ENCODE data around the gene PTPRN2.

PTPRN2 gene

GRCh38 chr7:158272091-158272490 is 315.5 kb downstream of the PTPRN2 start:
- no peak for DNase-seq

DNA sequence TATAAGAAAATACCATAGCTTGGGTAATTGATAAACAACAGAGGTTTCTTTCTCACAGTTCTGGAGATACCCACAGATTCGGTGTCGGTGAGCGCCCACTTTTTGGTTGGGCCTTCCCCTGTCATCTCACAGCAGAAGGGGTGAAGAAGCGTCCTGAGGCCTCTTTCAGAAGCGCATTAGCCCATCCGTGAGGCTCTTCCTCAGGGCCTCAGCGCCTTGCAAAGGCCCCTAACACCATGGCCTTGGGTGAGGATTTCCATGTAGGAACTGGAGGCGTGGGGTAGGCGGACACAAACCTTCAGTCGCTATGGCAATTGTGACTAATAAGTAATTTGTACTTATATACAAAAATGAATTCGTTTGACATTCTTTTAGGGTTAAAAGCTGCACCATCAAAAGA is 316.0 kb downstream of the PTPRN2 start:
- no peak for DNase-seq

- no peak for DNase-seq
These were observed 316.7 kb downstream of the PTPRN2 start for GRCh38 chr7:158270856-158271413.

DNA sequence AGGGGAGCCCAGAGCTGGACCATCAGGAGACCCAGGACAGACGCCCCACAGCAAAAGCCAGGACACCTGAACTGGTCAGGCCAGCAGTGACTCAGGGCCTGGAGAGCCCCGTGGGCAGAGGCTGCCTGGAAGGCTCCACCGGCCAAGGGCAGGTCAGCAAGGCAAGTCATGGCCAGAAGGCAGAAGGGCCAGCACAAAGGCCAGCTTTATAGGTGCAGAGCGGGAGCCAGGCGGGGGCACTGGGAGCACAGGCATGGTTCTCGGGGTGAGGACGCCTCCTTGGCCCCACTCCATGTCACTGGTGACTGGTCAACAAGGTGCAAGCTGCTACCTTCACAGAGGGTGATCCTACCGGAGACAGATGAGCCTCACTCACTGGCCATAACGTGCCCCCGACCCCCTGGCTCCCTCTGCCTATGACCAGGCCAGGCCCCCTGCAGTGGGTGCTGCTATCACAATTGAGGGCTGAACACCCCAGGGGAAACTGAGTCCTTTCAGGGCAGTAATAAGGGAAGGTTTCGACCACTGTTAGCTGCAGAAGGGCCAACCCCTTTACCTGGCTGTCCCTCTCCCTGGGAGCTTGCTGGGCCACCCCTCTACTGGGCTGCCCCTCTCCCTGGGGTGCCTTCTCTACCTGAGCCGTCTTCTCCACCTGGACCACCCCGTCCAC is 317.4 kb downstream of the PTPRN2 start:
- DNase-seq: no peak

DNA sequence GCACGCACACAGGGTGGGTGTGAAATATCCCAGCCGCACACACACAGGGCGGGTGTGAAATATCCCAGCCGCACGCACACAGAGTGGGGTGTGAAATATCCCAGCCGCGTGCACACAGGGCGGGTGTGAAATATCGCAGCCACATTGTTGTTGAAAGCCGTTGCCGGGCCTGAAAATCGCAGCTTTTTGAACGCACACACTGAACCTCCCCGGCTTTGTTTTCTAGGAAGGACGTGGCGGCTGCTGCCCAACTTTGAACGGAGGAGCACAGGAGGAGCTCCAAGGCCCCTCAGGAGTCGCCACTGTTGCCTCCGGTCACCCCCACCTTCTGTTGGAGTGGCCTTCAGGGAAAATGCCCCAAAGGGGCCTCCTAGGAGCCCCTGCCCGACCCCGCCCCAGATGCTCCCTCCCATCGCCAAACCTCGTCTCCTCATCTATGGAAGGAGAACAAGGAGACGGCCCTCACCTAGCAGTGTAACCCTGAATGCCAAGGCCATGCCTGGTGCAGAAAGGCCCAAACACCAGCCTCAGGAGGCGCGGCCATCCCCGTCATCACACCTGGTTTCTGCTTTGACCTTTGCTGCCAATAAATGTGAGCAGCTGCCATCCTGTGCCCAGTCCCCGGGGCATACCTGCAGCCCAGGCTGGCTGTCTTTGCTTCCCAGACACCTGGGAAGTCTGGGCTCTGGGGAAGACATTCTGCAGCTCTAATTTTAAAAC is 318.6 kb downstream of the PTPRN2 start:
- DNase-seq: no peak

DNA sequence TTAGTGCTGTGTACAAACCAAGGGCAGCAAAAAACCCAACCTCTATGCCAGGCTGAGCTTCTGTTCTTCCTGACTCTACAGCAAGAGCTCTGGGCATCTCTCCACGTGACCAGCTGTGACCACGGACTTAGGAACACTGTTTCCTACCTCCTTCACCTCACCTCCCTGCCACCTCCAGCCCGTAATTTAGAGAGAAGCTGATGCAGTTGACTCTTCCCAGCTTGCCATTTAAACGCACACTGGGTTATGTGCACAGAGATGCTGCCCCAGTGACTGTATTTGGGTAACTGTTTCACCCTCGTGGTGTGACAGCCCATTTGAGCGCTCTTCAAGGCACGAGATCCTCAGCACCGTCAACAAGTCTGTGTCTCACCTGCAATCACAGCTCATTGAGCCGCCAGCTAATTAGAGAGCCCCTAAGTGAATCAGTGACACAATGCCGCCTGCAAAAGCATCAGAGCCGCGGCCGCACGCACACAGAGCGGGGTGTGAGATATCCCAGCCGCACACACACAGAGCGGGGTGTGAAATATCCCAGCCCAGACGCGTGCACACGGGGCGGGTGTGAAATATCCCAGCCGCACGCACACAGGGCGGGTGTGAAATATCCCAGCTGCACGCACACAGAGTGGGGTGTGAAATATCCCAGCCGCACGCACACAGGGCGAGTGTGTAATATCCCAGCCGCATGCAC is 319.7 kb downstream of the PTPRN2 start:
- no peak for DNase-seq

DNA sequence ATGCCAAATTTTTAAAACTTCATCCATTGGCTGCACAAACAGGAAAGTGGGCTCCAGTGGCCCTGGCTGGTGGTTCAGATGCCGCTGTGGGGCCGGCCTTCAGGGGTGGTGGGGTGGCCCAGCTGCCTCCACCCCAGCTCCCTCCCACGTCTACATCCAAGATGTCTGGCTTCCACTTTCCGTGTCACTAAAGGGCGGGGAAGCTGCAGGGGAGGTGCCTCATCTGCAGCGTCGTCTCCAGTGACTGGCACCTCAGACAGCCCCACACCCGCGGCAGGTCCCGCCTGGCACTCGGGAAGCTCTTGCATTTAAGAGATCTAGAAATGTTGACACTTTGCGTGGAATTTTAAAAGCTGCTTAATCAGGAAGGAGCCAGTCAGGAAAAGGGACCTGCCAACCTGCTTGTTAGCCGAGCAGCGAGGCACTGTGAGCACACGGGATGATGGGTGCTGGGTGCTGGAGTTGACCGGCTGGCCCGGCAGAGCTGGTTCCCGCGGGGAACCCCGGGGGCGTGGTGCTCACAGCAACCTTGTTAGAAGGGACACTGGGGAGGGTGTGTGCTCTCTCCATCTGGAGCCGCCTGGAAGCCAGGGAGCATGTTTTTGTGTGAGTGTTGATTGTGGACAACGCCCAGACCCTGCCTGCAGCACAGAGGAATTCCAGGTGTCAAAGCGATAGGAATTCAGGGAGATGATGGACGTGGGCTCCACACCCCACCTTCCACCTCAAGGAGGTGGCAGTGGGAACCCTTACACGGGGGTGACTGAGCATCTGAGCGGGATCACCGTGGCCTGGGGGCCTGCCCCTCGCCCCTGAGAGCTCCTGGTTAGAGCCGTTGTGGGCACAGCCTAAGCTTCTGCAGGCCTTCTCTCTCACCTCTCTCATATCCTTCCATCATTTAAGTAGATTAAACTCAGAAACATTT is 320.5 kb downstream of the PTPRN2 start:
- no peak for DNase-seq

- DNase-seq: no peak
These were observed 321.2 kb downstream of the PTPRN2 start for GRCh38 chr7:158266426-158266816.

- DNase-seq: no peak
These were observed 321.9 kb downstream of the PTPRN2 start for GRCh38 chr7:158265743-158266080.

- DNase-seq: no peak
These were observed 322.5 kb downstream of the PTPRN2 start for GRCh38 chr7:158264881-158265742.

DNA sequence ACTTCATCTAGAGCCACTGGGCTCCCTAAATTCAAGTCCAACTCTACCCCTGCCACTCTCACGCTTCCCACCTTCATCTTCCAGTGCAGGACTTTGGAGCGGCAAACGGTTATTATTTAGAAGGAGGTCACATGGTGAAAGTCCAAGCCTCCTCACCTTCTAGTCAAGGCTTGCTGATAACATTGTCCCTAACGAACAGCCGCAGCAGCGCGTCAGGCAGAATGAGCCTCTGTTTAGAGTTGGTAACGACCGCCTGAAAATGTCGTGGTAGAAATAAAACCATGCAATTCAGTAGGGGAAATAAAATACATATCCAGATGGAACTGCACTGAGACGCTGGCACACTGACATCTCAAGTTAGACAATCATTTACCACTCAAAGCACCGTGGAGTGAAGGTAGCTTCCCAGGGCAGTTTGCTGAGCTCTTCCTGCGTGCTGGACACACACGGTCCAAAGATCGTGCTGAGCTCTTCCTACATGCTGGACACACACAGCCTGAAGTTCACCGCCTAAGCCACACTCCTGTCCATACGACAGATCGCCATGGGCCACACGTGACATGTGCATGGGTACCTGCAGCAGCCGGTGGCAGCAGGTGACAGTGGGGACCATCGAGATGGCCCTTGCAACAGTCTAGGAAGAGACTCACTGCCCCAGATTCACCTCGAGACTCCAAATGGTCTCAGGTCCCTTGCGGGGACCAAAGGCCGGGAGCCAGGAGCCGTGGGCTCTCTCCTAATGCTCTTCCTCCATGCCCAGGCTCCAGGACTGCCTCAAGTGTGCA is 323.5 kb downstream of the PTPRN2 start:
- DNase-seq: no peak

GRCh38 chr7:158263110-158263963 is 324.3 kb downstream of the PTPRN2 start:
- no peak for DNase-seq

DNA sequence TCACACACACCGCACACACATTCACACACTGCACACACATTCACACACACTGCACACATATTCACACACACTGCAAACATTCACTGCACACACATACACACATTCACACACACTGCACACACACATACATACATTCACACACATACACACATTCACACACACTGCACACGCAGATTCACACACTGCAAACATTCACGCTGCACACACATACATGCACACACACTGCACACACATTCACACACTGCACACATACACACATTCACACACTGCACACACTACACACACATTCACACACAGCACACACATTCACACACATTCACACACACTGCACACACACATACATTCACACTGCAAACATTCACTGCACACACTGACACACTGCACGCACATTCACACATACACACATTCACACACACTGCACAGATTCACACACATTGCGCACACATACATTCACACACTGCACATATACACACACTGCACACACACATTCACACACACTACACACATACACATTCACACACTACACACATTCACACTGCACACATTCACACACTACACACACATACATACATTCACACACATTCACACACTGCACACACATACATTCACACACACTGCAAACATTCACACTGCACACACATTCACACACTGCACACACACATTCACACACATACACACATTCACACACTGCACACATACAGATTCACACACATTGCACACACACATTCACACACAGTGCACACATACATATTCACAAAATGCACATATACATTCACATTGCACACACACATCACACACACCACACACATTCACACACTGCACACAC is 325.1 kb downstream of the PTPRN2 start:
- no peak for DNase-seq

- DNase-seq: no peak
These were observed 326.0 kb downstream of the PTPRN2 start for GRCh38 chr7:158261362-158262235.

- DNase-seq: no peak
These were observed 326.9 kb downstream of the PTPRN2 start for GRCh38 chr7:158260567-158261361.

- no peak for DNase-seq
These were observed 327.8 kb downstream of the PTPRN2 start for GRCh38 chr7:158259671-158260418.
